HG02885 (cell line): ENCODE data around the gene CRTC1.
"Not testable (repeated sequence)": the region's sequence is repeated elsewhere in the genome, so short reads cannot be mapped to it uniquely, and the experiment has no call there.

Experiments
- ATAC-seq: cut with Tn5 transposase; IDR thresholded peaks from one replicate; pipeline ENCODE4 v1.9.1; 2021; ENCODE audit warnings: mild to moderate bottlenecking; ENCODE audit not compliant: unreplicated experiment, poor library complexity

The CRTC1 gene

GRCh38 chr19:18723871-18724377 lies 40.4 kb downstream of the CRTC1 start:
- no peak for ATAC-seq

- no peak for ATAC-seq
Observed at GRCh38 chr19:18725841-18726770, 42.6 kb downstream of the CRTC1 start.

DNA sequence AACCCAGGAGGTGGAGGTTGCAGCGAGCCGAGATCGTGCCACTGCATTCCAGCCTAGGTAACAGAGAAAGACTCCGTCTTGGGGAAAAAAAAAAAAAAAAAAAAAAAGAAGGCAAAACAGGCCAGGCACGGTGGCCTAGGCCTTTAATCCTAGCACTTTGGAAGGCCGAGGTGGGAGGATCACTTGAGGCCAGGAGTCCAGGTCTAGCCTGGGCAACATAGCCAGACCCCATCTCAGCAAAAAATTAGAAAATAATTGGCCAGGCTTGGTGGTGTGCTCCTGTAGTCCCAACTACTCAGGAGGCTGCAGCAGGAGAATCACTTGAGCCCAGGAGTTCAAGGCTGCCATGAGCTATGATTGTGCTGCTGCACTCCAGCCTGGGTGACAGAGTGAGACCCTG lies 43.4 kb downstream of the CRTC1 start:
- no peak for ATAC-seq

GRCh38 chr19:18727602-18728001 lies 44.1 kb downstream of the CRTC1 start:
- not testable (repeated sequence) for ATAC-seq

GRCh38 chr19:18729933-18730530 lies 46.6 kb downstream of the CRTC1 start:
- no peak for ATAC-seq

- ATAC-seq = no peak
Observed at GRCh38 chr19:18730885-18731513, 47.5 kb downstream of the CRTC1 start.

DNA sequence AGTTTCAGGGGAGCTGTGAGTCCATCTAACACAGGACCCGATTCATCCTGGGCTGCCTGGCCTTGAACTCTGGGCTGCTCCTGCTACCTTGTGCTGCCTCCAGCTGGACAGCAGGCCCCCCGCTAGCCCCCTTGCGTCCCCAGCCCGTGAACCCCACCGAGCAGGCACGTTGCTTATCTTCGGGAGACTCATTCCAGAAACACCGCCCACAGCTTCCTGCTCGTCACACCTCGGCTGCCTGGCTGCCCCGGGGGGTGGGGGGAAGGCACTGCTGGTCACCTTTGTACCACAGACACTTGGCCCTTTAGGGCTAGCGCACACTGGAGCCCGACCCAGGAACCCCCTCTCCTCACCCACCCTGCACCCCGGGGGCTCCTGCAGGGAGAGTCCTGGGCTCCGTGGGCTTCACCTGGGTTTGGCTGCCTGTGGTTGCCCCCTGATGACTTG lies 48.1 kb downstream of the CRTC1 start:
- no peak for ATAC-seq

DNA sequence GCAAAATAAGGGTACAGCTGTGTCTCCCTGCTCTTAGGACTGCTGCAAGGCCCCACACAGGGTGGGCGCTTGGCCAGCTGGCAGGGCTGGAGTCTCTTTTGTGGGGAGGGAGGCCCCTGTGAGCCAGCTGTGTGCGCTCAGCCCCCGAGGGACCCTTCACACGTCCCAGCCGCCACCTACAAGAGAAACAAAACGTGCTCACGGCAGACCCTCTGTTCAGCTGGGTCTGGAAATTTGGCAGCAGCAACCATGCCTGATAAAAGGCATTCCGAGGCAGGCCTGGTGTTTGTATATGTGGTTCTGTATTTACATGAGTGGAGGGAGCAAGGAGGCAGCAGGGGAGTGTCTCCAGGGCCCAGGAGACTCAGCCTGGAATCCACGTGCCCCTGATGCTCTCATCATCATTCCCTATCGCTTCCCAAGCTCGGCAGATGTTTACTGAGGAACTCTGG lies 49.7 kb downstream of the CRTC1 start:
- no peak for ATAC-seq

- not testable (repeated sequence) for ATAC-seq
Observed at GRCh38 chr19:18733762-18734332, 50.4 kb downstream of the CRTC1 start.

- ATAC-seq = no peak
Observed at GRCh38 chr19:18735324-18735723, 51.8 kb downstream of the CRTC1 start.

DNA sequence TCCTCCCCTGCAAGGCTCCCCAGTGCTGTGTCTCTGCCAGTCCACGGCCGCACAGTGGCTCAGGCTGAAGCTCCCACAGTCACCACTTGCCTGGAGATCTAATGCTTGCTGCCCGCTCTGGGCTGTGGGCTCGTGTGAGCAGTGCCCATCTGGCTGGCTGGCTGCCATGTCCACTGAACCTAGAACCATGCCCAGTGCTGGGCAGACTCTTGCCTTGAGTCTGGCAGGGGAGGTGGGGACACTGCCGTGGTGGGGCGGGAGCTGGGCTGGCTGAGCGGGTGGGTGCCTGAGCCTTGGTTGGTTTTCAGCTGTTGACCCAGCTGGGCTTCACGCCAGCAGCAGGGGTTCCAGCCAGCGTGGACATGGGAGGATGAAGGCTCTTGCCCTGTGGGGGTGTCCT lies 52.3 kb downstream of the CRTC1 start:
- no peak for ATAC-seq

GRCh38 chr19:18736415-18737336 lies 53.2 kb downstream of the CRTC1 start:
- ATAC-seq = no peak

DNA sequence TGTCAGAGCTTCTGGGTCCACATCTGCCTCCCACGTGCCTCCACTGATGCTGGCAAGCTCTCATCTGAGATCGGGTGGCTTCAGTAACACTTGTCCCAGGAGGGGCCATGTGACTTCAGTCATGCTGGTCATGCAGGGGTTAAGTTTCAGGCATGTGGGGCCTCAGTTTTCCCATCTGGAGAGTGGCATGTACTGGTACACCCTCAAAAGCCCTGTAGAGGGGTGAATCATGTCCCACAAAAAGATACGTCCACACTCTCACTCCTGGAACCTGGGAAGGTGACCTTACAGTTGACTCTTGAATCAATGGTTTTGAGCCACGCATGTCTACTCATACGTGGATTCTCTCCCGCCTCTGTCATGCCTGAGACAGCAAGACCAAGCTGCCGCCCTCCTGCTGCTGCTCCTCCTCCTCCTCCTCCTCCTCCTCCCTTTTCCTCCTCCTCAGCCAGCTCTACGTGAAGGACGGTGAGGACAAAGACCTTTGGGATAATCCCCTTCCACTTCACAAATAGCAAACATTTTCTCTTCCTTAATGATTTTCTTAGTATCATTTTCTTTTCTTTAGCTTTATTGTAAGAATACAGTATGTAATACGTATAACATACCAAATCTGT lies 54.0 kb downstream of the CRTC1 start:
- no peak for ATAC-seq

- no peak for ATAC-seq
Observed at GRCh38 chr19:18737954-18738351, 54.5 kb downstream of the CRTC1 start.

DNA sequence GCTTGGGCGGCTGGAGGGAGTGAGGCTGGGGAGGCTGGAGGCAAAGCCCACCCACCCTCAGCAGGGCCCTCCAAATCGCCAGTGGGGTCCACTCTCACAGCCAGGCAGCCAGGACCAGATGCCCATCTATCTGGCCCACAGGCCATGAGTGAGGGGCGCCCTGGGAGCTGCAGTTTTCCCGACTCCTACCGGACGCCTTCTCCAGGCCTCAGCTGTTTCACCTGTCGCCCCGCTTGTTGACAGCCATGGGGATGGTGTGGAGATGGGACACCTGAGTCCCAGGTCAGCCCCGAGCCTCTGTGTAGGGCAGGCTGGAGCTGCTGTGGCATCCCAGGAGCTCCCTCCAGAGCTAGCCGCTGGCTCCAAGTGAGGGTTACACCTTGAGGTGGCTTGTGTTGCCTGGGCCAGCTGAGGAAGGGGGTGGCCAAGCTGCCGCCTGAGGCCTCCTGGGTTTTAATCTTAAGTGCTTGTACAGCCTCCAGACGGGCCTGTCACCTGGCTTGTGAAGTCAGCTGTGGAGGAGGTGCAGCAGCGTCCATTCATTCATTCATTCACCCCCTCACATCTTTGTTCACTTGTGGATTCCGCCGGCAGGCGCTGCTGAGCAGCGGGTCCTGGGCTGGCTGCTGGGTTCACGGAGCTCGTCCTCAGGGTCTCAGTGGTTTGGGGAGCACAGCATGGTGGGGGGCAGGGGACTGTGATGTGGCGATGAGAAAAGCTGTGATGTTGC lies 55.6 kb downstream of the CRTC1 start:
- ATAC-seq = no peak

GRCh38 chr19:18741124-18742121 lies 57.9 kb downstream of the CRTC1 start:
- no peak for ATAC-seq

DNA sequence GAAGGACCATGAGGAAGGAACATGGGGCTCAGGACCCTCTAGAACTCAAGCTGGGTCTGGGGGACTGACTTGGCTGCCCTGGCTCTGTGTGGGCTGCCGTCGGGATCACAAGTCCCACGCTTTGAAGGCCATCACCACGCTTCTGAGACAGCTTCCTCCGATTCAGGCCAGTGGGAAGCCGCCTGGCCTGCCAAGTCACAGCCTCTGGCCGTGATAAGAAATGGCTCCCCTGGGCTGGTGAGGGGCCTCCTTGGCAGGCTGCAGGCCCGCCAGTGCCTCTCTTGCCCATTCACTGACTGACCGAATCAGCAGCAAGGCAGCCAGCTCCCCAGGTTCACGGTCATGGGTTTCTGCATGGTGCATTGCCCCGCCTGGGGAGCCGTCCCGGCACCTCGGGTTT lies 58.8 kb downstream of the CRTC1 start:
- ATAC-seq = no peak
